GM12891 (cell line): ENCODE data around the gene CLBA1.

Experiments used
- POLR2A ChIP-seq: IDR thresholded peaks from 2 replicates; pipeline ENCODE4 v1.6.1; 2011; ENCODE audit warnings: low read depth, low read length, control low read depth
- POLR2AphosphoS5 ChIP-seq: IDR thresholded peaks from 2 replicates; pipeline ENCODE4 v1.6.1; 2011; ENCODE audit warnings: low read depth, low read length, control low read depth
- POU2F2 ChIP-seq: IDR thresholded peaks from 2 replicates; pipeline ENCODE4 v1.6.1; 2011; ENCODE audit warnings: low read depth, mild to moderate bottlenecking, control low read depth, low read length, moderate library complexity

GRCh38 chr14:104957146-104958113, 28.2 kb upstream of the CLBA1 start:
- TF ChIP-seq POLR2AphosphoS5: no peak
- TF ChIP-seq POLR2A: no peak
- TF ChIP-seq POU2F2: no peak
